Stimulated activated CD8-positive, alpha-beta memory T cell treated with anti-CD3 and anti-CD28 coated beads, Interleukin-4, amount 100 ng/mL, for 24 hours (primary cell): ENCODE data around the gene CBX2.
"Not testable (repeated sequence)": the region's sequence is repeated elsewhere in the genome, so short reads cannot be mapped to it uniquely, and the experiment has no call there.

Experiments used
- DNase-seq: peaks from one replicate; pipeline ENCODE4 v3.0.0-alpha.2; 2020; ENCODE audit warnings: low read depth

The CBX2 gene

DNA sequence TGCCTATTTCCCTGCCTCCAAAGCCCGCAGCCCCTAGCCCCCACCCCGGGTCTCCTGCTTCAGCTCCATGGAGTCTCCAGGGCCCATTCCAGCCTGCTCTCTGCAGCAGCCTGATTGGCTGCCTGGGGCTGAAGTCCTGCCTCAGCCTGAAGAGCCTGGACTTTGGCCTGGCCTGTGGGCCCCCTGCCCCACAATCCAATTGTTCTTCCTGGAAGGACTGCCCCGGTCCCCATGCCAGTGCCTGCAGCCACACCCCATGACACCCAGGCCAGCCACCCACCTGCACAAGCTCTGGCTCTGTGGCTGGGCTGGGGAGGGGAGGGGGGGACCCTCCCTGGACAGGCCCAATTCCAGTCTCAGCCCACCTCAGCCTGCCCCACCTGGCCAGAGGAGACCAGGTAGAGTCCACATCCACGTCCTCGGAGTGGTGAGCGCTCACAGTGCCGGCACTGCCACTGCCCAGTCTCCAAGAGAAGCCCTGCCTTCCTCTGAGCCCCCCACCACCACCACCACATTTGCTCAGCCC, 34.9 kb upstream of the CBX2 start:
- DNase-seq, result no peak

DNA sequence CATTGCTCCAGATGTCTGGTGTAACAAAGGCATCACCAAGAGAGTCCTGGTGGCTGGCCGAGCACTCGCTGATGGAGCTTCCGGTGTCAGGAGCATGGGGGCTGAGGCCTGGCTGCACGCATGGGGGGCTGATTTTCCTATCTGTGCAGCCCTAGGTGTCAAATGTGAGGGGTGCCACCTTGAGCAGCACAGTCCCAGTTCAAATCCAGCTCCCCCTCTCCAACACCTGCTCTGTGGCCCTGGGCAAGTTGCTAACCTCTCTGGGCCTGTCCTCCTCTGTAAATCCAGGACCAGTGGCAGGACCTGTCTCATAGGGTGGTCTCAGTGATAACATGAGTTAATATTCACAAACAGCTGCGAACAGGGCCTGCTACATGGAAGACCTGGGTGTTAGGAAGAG, 34.3 kb upstream of the CBX2 start:
- no peak for DNase-seq

DNA sequence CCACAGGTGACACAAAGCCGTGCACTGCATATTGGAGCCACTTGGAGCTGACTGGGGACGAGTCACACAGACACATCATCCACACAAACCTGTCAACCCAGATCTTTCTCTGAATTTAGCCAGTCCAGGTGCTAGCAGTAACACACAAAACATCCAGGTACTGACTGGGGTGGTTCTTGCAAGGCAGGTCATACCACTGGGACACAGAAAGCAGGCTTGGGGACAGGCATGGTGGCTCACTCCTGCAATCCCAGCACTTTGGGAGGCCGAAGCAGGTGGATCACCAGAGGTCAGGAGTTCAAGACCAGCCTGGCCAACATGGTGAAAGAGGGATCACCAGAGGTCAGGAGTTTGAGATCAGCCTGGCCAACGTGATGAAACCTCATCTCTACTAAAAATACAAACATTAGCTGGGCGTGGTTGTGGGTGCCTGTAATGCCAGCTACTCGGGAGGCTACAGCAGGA, 32.3 kb upstream of the CBX2 start:
- no peak for DNase-seq

DNA sequence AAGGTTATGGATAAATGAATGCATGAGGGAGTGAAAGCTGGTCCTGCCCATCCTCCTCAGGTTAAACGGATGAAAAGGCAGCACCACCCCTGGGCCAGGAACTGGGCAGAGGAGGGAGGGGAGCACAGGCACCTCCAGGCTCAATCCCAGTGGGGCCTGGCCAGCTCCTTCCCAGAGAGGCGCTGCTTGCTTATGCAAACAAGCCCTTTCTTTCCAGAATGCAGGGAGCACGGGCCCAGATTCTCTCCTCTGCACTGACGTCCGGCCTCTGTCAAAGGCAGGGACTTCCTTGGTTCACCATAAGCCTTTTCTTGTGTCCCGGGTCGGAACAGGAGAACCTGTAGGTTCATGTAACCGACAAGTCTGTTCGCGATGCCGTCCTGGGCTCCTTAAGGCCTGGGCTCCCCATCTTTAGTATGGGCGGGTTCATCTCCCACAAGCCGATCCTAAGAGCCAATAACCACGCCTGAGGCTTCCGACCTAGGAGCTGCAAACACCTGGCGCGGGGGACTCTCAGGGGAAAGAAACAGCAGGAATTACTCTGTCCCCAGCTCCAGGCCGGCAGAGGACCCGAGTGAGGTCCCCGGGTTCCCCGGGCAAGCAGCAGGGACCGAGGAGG, 30.9 kb upstream of the CBX2 start:
- DNase-seq, result no peak

DNA sequence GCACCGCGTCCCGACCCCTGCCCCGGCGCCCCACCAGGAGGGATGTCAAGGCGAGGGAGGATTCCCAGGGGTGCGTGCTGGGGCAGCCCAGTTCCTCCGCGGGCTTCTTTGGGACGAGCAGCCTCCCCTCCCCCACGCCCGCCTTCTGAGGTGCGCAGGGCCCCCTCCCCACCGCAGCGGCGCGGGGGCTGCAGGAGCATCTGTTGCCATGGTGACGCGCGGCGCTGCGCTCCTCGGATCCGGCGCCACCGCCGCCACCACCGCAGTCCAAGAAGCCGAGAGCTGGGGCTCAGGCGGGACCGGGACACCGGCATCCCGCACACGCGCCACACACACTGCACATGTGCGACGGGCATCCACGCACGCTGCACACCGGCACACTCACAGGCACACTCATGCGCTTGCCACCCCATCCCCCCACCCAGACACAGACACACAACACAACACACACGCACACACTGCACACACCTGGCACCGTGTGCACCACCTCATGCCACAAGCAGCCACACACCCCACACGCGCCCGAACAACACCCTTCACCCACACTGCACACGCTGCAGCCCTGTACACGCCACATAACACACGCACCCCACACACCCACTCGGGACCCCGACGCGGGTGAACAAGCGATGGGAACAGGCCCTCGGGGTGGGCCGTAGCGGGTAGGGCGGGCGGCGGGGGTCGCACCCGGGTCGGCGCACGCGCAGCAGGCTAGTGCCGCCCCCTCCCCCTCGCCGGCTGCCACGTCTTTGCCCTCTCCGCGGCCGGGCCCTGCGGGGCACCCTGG, 30.2 kb upstream of the CBX2 start:
- DNase-seq, result no peak

DNA sequence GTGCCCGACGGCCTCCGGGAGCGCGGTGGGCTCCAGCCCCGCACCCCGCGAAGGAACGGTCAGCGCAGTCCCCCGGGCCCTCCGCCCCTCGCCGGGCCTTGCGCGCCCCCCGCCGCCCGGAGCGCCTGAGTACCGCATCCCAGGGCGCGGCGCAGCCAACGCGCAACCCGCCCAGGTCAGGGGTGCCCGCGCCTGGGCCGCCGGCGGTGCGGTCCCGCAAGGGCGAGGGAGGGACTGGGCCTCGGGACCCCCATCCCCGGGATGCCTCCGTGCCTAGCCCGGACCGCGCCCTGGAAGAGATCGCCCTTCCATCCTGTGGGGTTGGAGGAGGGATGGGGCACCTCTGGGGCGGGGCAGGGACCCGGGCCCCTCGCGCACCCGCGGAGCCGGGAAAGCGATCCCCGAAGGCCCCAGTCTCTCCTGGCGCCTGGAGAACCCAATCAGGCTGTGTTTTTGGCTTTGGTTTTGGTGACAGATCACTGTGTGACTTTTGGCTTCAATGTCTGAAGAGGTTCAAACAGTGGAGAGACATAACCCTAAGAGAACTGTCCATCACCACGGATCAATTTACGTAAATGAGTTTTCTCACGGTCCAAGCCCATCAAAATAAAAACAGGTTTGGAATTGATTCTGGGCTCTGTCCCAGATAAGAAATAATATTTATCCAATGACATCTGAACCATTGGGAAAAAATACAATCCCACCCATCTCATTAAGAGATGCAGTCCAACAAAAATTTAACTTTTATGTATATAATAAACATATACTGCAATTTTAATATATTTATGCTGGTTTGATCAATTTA, 29.5 kb upstream of the CBX2 start:
- no peak for DNase-seq

DNA sequence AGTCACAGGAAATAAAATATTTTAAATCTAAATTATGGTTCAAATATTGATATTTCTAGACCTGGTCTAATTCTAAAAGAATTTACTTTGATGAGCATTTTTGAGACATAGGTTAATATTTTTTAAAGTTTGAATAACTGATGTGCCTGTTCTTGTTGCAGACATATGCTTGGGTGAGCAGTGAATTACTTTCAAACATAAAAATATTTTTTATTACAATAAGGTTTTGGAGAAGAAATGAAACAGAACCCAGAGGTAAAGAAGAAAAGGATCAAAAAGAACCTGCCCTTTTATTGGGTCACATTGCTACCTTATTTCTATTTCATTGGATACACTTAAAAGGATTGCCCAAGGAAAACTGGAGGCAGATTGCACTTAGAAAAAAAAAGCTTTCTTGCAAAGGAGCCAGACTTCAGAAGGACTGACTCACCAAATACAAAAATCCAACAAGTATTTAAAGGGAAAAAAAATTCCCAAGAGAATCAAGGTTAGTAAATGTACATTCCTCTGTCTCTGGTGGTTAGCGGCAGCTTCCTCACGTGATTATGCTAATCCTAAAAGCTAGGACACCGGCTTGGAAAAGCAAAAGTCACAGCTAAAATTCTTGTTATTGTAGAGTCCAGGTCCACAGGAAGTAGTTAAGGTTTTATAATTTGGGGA, 28.7 kb upstream of the CBX2 start:
- DNase-seq, result no peak

DNA sequence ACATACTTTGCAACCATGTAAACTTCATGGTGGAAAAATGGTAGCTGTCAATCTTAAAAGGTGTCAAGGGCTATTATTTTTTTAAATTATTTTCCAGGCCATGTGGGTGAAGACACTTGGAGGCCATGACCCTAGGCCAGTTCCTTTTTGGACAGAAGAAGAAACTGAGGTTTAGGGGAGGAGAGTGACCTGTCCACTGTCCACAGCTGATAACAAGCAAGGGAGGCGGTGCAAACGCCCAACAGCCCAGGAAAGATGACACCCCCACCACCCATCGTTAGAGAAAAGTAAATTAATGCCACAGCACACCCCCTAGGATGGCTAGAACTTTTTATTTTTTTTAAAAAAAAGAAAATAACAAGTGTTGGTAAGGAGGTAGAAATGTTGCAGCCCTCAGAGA, 28.0 kb upstream of the CBX2 start:
- no peak for DNase-seq

DNA sequence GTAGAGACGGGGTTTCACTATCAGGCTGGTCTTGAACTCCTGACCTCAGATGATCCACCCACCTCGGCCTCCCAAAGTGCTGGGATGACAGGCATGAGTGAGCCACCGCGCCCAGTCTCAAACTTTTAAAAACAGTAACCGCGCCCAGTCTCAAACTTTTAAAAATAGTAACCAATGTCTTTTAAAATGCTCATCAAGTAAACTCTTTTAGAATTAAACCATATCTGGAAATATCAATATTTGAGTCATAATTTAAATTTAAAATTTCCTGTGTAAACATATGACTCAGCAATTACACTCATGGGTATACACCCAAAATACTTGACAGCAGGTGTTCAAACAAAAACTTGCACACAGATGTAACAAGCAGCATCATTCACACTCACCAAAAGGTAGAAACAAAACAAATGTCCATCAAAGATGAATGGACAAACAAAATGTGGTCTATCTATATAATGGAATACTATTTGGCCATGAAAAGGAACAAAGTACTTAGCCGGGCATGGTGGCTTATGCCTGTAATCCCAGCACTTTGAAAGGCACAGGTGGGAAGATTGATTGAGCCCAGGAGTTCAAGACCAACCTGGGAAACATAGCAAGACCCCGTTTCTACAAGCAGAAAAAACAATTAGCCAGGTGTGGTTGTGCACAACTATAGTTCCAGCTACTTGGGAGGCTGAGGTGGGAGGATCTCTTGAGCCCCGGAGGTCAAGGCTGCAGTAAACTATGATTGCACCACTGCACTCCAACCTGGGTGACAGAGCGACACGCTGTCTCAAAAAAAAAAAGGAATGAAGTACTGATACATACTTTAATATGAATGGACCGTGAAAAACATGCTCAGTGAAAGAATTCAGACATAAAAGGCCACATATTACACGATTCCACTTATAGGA, 27.1 kb upstream of the CBX2 start:
- no peak for DNase-seq

DNA sequence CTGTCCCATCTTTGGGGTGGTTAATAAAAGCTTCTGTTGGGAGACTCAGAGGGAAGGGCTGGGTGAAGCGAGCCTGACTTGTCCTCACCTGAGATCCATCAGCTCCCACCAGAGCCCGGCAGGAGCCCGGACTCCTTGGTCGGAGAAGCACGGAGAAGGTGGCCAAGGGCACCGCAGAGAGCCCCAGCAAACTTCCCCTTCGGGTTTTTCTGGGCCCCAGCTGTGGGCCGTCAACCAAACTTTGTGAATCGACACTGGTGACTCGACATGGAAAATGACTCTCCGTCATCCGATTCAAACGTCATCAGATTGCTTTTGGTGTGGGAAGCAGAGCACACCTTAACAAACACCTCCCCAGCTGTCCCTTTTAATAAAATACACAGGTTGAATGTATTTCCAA, 25.8 kb upstream of the CBX2 start:
- no peak for DNase-seq

DNA sequence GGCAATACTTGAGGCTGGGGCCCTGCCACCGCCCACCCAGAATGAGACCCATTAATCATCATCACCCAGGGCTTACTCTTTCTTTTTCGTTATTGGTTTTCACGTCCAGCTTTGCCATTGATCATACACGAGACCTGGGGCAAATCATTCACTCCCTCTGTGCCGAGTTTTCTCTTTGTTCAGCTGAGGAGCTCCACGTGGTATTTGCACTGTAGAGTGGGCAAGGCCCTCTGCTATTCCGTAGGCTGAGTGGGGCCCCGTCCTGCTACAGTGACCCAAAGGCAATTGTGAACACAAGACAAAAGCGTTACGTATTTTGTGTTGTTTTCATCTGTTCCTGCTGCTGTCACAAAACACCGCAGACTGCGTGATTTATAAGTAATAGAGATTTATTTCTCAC, 23.6 kb upstream of the CBX2 start:
- no peak for DNase-seq

DNA sequence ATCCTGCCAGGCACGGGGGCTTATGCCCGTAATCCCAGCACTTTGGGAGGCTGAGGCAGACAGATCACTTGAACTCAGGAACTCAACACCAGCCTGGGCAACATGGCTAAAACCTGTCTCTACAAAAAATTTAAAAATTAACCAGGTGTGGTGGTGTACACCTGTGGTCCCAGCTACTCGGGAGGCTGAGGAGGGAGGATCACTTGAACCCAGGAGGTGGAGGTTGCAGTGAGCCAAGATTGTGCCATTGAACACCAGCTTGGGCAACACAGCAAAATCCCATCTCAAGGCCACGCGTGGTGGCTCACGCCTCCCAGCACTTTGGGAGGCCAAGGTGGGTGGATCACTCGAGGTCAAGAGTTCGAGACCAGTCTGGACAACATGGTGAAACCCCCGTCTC, 23.0 kb upstream of the CBX2 start:
- not testable (repeated sequence) for DNase-seq

DNA sequence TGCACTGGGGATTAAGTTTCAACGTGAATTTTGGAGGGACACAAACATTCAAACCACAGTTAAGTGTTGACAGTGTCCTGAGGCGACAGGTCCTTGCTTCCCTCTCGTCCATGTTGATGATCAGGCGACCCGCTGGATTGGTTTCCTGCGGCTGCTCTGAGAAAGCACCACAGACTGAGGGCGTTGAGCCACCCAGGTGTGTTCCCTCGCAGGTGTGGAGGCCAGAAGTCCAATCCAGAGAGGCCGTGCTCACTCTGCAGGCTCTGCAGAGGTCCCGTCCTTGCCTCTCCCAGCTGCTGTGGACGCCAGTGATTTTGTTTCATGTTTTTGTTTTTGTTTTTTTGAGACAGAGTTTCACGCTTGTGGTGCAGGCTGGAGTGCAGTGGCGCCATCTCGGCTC, 22.4 kb upstream of the CBX2 start:
- no peak for DNase-seq

DNA sequence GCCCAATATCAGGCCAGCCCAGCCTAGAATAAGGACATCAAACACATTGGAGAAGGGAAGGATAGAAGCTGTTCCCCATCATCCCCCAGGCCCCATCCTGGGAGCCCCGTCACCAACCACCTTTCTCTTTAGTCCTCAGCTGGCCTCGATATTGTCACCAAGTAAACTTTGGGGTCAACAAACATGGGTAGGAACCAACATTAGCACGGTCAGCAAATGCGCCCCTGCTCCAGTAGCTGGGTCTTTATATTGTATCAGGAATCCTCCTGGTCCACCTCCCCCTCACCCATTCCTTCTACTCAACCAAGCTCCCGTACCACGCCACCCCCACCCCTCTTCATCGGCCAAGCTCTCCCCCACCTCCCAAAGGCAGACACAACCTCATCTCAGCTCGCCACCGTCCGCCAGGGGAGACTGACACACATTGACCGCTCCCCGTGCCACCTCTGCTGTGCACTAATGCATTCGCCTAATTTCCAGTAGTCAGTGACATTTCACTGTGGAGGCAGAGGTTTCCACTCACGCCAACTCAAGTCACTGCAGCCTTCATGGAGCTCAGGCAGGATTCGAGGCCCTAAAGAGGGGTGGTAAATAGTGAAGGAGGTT, 20.7 kb upstream of the CBX2 start:
- DNase-seq, result no peak

DNA sequence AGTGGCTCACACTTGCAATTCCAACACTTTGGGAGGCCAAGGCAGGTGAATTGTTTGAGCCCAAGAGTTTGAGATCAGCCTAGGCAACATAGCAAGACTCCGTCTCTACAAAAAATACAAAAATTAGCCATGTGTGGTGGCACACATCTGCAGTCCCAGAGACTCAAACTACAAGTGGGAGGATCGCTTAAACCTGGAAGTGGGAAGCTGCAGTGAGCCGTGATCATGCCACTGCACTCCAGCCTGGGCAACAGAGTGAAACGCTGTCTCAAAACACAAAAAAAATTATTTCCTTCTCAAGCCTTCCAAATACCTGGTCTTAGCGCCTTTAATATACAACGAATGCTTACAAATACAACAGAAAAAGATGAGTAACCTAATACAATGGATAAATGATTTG, 19.7 kb upstream of the CBX2 start:
- DNase-seq, result no peak

DNA sequence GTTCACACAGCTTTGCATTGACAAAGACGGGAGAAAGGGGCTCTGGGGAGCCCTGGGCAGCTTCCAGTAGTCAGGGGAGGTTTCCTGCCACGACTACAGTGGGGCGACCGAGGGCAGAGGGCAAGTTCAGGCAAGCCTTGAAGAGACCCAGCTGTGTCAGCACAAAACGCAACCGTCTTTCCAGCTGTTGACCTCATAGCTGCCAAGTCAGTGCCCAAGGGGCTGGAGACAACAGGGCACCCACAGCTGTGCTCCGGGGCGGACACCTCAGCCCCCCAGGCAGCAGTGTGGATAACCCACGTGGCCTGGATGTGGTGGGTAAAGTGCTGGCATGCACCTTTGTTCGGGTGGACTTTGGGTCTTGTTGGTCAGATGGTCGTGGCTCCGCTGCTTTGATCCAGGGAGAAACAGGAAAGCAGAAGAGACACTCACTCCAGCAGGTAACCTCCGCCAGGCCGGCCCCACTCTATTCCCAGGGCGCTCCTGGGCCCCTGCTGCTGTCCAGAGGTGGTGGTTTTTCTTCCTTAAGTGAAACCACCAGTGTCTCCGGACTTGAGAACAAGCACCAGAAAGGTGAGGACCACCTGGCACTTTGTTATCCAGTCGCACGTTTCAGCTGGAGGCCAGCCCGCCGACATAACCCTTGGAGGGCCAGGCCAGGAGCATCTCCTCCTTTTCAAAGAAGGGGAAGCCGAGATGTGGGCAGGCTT, 17.6 kb upstream of the CBX2 start:
- DNase-seq, result no peak

DNA sequence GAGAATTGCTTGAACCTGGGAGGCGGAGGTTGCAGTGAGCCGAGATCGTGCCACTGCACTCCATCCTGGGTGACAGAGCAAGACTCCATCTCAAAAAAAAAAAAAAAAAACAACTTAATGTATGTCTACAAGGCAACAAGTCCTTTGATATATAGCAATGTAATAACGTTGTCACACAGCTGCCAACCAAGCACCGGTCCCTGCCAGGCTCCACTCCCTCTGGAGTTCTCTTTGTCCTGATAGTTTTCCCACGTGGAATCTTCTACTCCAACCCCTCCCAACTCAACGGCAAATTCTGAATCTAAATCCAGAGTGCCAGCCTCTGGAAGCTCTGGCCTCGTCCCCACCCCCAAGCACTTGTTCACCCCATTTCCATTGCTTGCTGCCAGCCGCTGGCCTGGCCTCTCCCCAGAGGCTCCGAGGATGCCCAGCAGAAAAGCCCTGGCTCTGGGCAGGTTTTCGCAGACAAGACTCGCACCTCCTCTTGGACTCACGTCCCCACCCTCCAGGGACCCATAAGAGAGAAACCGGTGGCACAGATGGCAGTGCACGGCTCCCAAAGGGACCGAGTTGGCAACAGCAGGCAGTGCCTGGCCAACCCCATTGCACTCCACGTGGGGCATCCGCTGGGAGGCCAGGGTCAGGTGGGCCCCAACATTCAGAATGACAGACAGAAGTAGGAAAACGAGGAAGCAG, 15.9 kb upstream of the CBX2 start:
- DNase-seq, result no peak

DNA sequence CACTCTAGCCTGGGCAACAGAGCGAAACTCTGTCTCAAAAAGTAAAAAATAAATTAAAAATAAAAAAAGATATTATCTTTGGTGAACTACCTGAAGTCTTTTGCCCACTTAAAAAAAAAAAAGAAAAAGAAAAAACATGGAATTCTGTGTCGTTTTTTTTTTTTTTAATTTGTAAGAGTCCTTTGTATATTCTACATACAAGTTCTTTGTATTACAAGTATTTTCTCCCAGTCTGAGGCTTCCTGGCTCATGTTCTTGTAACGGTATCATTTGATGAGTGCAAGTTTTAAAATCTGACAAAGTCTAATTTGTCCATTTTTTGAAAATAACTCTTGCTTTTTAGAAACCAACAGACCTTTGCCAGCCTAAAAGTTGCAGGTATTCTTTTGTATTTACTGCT, 12.2 kb upstream of the CBX2 start:
- DNase-seq, result no peak
